Ammon's horn (tissue), 1 donor: ENCODE measurements around the gene PTPRN2.
"Not testable (repeated sequence)": the region's sequence is repeated elsewhere in the genome, so short reads cannot be mapped to it uniquely, and the experiment has no call there.

Experiments
- DNase-seq: peaks from one replicate; pipeline ENCODE4 v3.0.0-alpha.2; 2016; ENCODE audit warnings: low spot score

PTPRN2 gene

DNA sequence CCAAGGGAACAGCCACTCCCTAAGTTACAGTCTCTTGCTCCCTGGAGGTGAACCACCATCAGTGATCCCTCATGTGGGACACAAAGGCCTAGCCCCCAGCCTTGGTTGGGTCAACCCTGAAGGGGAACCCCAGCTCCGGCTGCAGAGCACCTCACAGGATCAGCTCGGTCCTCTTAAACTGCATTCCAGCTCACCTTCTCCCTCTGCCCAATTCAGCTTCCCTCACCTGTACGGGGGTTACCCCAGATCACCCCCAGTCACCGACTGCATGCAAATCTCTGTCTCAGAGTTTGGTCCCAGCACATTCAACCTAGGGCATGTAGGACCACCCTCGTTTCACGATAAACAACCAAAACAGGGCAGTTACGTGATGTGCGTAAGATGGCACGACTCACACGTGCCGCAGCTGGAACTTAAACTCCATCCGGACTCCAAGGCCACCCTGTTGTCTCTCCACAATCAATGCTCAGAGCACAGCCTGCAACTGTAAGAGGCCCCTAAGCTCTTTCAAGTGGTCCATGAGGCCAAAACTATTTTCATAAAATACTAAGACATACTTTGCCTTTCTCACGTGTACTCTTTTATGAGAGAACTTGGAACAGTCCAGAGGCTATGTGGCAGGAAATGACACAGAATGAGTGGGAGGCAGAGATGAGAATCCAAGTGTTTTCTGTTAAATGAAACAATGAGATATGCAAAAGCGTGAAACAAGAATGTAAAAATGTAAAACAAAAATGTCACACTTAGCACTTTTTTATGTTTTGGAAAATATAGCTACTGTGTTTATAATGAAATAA lies 285.2 kb downstream of the PTPRN2 start:
- DNase-seq: no peak

DNA sequence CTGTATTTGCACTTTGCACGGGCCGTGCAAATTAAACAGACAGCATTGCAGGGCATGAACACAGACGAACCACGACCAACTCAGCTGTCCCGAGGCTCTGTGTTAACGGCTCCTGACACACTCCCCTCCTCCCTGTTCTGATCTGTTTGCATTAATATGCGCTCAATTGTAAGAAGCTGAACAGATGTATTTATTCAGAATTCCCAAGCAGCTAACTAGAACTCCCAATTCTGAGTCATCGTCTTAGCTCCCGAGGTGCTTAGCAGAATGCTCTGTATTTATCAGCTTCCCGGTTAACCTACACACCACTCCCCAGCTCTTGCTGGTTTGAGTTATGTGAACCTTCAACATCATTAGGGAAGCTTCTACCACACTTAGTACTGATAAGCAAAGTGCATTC lies 286.4 kb downstream of the PTPRN2 start:
- no peak for DNase-seq

DNA sequence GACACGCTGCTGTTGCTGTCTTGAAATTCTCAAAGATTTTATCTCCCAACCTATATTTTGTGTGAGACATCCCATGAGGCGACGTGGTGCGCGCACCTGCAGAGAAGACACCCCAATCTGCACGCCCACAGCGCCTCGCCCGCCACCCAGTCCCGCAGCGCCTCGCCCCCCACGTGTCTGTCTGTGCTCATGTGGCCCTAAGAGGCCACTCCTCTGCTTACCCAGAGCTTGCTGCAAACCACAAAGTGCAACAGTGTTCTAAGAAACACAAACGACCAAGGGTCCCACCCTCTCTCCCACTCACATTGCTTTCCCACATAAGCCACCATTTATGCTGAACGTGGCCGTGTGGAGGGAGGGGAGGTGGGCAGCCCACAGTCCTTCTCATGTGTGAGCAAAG lies 287.2 kb downstream of the PTPRN2 start:
- DNase-seq: no peak

DNA sequence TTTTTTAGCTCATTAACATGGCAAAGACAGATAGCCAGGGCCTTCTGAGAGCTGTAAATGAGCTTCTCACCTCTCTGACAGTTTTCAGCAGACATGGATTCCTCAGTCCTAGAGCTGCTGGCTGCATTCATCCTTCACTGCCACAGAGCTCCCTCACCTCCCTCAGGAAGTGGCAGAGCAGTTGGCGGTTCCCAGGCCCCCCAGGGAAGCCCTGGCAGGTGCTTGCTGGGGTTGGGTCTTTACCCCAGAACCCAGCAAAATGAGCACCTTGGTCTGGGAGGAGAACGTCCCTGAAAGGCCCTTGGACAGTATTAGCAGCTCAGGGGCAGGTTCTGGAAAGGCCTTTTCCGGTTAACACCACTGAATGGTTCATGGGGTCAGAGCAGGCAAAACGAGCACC lies 288.0 kb downstream of the PTPRN2 start:
- DNase-seq: no peak

DNA sequence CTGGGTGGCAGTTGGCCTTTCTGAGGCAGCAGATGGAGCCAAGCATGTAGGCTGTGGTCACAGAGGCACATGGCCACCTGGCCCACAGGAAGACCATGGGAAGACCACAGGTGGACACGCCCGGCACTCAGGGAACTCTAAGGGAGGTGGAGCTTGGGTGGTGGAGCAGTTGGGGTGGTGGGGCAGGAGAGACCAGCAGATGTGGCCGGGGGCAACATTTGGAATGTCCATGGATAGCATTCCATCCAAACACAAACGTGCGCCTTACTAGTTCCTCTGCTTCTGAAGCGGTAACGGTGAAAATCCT lies 290.9 kb downstream of the PTPRN2 start:
- no peak for DNase-seq

DNA sequence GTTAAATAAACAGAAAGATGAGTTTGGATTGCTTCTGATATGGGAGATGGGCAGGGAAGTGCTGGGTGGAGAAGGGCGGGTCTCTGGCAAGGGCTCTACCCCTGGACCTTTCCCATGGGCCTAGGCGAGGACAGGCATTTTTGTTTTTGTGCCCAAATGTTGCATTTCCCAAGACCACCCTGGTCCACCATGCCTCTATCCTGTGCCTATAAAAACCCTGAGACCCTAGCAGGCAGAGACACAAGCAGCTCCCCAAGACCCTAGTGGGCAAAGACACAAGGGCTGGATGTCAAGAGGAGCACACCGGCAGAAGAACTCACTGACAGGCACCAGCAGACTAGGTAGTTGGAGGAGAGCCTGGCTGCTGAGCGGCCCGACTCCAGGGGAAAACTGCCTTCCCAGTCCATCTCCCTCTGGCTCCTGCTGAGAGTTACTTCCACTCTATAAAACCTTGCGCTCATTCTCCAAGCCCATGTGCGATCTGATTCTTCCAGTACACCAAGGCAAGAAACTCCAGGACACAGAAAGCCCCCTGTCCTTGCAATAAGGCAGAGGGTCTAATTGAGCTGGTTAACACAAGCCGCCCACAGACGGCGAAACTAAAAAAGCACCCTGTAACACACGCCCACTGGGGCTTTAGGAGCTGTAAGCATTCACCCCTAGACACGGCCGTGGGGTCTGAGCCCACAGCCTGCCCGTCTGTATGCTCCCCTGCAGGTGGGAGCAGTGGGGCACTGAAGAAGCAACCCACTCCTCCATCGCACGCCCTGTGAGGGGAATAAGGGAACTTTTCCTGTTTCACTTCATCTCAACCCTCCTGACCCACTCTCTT lies 291.4 kb downstream of the PTPRN2 start:
- no peak for DNase-seq

DNA sequence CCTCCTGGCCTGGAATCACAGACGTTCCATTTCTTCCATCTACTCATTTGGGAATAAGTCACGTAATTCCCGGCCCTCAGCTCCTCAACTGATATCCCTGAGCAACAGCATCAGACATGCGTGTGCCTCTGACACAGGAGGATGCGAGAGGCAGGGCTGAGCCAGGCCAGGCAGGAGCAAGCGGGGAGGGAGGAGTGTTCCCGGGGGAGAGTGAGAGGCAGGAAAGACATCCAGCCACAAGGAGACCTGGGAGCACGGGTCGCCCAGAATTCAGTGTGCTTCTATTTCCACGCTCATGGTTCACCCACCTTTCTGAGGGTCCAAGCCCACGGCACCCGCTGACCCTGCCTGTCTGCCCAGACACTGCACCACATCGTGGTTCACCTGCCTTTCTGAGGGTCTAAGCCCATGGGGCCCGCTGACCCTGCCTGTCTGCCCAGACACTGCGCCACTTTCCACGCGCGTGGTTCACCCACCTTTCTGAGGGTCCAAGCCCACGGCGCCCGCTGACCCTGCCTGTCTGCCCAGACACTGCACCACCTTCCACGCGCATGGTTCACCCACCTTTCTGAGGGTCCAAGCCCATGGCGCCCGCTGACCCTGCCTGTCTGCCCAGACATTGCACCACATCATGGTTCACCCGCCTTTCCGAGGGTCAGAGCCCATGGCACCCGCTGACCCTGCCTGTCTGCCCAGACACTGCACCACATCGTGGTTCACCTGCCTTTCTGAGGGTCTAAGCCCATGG lies 293.0 kb downstream of the PTPRN2 start:
- not testable (repeated sequence) for DNase-seq

DNA sequence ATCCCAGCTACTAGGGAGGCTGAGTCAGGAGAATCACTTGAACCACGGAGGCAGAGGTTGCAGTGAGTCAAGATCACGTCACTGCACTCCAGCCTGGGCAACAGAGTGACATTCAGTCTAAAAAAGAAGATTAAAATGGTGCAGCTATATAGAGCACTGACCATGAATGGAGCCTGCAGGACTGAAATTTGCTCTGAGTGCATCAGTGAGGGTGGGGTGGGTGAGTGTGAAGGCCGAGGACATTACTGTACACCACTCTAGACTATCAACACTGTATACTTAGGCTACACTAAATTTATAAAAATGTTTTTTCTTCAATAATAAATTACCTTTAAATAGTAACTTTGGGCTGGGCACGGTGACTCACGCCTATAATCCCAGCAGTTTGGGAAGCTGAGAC lies 294.7 kb downstream of the PTPRN2 start:
- DNase-seq: no peak

DNA sequence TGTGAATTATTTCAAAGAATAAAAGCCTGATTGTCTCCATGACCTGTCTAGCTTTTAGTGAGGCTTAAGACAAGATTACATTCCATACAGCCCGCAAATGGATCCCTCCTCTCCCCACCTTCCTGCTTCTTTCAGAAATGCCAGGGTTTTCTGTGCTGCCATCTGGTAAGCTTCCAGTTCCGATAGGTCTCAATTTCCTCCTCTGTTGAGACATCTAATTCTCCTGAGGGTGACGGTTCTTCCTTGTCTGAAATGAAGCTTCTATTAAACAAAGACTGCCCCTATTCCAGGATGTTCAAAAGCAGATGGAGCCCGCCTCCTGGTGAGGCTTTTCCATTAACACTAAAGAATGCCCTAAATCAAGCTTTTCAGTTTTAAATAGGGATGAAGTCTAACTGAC lies 295.6 kb downstream of the PTPRN2 start:
- no peak for DNase-seq

DNA sequence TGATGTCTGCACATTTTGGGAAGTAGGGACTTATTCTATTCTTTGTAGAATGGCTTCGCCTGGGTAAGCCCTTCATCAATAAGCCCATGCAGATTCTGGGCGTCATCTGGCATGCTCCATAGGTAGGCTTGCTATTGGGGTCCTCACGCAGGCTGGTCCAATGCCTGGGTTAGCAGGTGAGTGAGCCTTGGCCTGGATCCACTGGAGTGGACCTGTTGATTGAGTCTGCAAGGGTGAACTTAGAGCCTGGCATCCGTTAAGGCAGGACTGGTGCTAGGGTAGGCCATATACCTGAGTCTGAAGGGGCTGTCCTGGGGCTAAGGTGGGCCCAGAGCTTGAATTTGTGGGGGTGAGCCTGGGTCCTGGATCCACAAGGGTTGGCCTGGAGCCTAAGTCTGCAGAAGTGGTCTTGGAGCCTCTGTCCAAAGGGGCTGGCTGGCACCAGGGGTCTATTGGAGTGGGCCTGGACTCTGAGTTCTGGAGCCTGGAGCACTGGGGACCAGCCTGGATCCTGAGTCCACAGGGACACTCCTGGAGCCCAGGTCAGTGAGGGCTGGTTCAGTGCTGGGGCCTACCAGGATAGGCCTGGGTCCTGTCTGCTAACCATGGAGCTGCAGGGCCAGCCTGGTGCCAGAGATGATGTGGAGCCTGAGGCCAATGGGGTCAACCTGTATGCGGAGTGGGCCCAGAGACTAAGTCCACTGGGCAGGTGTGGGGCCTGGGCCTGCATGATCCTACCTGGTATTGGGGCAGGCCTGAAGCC lies 297.7 kb downstream of the PTPRN2 start:
- no peak for DNase-seq

DNA sequence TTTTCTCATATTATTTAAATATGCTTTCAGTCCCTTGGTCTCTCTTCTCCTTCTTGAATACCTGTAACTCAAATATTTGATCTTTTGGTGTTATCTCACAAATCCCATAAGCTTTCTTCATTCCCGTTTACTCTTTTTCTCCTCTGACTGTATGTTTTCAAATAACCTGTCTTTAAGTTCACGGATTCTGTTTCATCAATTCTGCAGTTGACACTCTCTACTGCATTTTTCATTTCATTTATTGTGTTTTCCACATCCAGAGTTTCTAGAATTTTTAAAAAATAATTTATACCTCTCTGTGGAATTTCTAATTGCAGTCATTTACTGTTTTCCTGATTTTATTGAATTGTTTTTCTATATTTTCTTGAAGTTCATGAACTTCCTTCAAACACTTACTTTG lies 298.4 kb downstream of the PTPRN2 start:
- DNase-seq: no peak

DNA sequence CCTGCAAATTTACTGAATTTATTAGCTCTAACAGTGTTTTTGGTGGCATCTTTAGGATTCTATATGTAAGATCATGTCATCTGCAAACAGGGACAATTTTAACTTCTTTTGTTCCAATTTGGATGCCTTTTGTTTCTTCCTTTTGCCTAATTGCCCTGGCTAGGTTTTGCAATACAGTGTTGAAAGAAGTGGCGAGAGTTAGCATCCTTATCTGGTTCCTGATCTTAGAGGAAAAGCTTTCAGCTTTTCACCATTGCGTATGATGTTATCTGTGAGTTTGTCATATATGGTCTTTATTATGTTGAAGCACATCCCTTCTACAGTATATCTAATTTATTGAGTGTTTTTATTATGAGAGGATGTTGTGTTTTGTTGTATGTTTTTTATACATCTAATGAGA lies 301.4 kb downstream of the PTPRN2 start:
- no peak for DNase-seq

DNA sequence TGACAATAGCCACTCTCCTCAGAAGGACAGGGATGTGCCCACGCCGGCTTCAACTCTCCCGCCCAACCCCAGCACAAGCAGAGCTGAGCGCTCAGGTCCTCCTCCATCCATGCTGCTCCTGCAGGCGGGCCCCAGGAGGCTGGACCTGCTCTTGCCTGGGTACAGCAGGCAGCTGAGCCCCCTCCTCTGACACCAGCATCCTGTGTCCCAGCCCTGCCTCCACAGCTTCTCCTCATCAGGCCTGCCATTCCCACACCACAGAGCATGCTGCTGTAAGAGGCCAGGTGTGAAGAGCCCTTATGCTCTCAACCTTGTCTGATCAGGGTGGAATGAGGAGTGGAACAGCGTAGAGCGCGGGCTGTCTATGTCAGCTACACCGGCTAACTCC lies 302.2 kb downstream of the PTPRN2 start:
- DNase-seq: no peak

DNA sequence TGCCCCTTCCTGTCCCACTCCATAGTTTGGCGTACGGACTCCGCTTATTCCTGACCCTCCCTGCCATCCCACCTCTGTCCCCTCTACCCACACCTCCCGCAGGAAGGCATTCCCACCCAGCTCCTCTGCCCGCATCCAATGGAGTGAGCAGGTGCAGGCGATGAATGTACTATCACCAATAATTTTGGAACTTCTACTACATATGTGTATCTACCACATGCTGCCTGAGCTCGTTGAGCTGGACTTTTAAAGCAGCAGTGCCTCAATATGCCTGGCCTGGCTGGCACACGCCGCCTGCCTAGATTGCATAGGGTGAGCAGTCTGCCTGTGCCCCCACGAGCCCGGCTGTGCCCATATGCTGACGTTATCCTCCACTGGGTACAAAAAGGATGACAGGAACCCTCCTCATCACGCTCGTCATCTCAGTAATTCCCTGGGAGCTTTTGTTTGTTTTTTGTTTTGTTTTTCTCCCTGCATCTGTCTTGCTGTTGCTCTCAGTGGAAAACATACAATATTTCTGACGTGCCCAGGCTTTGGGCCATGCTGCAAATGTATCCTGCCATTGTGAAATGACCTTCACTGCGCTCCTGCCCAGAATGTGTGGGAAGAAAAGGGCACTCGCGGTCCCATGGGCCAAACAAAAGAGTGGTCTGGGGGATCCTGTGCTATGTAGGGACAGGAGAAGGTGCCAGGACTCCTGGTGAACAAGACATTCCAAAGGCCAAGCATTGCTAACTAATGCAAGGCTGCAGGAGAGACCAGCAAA lies 302.8 kb downstream of the PTPRN2 start:
- DNase-seq: no peak

DNA sequence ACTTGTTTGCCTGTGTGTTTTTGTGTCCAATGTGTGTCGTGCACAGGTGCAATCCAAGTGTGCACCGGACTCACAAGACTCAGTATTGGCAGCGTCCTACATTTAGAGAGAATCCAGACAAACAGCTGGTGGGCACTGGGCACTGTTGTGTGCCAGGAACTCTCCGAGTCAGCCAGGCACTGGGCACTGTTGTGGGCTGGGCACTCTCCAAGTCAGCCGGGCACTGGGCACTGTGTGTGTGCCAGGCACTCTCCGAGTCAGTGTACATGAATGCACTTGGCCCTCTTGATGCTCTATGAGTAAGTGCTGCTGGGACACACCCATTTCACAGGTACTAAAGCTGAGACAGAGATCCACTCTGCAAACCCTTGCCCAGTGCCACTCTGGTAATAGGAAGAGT lies 303.5 kb downstream of the PTPRN2 start:
- DNase-seq: no peak

DNA sequence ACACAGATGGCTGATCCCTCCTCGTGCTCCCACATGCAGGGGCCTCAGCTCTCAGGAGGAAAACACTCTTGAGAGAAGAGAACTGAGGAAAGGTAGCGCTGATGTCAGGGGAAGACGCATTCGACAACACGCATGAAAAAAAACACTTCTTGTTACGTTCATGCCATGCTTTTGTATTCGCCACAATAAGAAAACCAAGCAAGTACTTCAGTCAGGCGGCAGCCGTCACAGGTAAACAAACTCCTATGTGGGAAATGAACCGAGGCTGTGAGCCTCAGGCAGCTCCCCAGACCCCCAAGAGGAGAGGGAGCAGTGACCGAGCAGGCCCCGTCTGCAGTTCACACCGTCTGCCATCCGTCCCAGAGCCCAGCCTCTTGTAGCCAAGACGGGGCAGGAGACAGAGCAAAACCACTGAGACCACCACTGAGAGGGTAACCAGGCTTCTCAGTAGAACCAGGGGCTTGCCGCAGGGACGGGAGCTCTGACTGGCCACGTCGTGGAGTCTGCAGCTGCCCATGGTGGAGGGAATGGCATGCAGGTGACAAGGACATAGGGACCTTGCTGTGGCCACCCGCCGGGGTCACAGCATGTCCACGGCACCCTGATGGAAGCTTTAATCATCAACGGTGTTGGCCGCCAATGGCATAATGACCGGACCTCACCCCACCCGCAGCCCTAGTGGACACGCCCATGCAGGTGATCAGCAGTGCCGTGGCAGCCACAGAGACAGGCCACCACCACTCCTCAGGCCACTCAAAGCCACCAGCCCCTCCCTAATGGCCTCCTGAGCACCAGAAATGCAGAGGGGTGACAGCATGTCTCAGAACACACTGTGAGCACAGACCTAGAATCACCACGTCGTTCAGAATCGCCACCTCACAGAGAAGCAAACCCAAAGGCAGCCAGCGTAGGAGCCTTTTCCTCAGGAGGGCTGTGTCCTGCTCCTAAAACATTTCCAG lies 304.3 kb downstream of the PTPRN2 start:
- no peak for DNase-seq

DNA sequence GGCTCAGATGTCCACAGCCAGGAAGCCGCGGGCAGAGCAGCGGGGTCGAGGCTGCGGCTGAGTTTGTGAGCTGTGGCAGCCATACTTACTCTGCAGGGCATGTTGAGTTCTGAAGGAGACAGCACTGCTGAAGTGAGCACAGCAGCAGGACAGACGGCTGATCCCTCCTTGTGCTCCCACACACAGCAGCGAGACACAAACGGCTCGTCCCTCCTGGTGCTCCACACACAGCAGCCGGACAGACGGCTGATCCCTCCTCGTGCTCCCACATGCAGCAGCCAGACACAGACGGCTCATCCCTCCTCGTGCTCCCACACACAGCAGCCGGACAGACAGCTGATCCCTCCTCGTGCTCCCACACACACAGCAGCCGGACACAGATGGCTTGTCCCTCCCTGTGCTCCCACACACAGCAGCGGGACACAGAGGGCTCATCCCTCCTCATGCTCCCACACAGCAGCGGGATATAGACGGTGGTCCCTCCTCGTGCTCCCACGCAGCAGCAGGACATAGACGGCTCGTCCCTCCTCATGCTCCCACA lies 305.1 kb downstream of the PTPRN2 start:
- DNase-seq: no peak

DNA sequence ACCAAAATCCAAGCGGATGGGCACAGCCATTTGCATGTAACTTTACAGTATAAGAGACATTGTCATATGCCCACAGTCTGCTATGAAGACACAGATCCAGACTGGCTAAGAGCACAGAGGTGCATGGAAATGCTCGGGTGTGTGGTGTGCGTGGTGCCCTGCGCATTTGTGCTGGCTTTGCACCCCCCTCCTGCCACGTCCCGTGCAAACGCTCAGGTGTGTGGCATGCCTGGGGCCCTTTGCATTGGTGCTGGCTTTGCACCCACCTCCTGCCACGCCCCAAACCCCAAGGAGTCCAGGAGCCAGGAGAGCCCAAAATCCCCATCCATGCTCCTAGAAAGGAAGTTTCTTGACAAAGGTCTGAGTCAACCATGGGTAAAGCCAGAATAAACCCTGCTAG lies 306.2 kb downstream of the PTPRN2 start:
- DNase-seq: no peak

DNA sequence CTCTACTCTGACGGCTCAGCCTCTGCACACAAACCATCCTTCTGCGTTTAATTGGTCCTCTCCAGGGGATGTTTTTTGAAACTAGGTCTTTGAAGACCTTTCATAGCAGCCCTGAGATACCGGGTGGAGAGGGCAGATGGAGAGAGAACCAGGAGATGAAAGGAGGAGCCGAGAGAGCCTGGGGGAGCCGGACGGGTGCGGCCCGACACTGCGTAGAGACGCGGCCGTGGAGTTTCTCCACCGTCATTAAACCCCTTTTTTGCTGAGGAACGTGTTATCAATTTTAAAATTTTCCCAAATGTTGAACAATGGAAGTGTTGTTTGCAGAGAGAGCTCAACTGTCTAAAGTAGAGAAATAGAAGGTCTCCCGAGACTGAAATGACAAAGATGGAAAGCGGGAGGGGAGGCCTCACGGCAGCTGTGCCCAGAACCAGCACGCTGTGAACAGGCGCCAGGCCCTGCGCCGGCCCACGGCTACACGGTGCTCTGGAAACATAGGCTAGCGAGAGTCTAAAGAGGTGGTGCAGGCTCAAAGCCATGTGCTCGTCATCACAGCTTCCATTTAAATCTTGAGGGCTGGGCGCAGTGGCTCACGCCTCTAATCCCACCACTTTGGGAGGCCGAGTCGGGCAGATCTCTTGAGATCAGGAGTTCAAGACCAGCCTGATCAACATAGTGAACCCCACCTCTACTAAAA lies 307.0 kb downstream of the PTPRN2 start:
- DNase-seq: no peak
